Measurements from ENCODE around the gene KRTAP5-9. TPM values are rescaled to one million over a fixed set of nuclear protein-coding genes. Genes with fewer than 3 reads are reported as not detected.

Gene KRTAP5-9
- total and polyA plus RNA-seq, 7 donors, result 0.05 to 0.09 TPM; not detected in 5

DNA sequence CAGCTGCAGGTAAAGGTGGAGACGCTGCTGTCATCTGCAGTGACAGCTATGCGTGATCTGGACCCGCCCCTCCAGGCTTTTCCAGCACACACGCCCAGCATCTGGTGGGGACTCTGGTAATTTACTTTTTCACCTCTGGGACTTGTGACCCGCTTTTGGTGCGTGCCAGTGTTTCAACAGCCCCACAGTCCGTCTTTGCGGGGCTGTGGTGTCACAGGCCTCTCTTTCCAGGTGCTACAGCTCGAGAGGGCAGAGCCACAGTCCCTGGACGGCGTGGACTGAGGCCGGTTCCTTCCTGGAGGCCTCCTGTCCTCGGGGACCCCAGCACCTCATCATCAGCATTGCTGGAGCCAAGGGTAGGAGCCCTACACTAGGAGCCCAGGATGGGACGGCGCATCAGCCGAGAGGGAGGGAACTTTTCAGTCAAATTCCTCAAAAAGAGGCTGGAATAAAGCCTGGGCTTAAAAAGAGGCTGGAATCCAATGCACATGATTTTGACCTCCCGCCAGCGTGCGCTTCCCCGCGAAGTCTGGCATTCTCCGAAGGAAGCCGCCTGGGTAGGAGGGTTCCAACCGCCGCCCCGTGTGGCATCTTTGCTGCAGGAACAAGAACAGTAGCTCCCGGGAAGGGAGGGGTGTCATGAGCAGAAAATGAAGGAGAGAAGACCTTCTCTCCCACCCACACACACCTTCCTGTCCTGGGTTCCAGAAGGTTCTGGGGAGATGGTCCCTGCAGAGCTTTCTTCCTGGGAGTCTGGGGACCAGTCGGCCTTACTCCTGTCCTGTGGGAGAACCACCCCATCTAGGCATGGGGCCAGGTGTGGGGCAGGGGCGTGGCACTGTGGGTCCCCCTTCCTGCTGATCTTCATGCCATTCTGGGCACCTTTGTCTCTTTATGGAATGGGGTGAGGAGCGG lies 46.9 kb upstream of the KRTAP5-9 start:
- Histone ChIP-seq H3K4me1 (peaks cover 9% of the 10 kb centered on the region), H3K9me3 (no peaks in the 10 kb centered on the region), H3K4me3 (no peak overlapping the region), H3K27ac (no peak overlapping the region), H3K27me3 (ENCODE audit: insufficient read depth in 3 of 3, low read length in 2 of 3) (no peaks in the 10 kb centered on the region), H3K36me3 (ENCODE audit: insufficient read depth in 1 of 2, low read depth in 1 of 2) (peaks cover 0 to 50% of the 10 kb centered on the region in 2 donors)
- ATAC-seq (no peak), DNase-seq (no peak)
- intact Hi-C loops (cut with DNase I), result no loop called here
- 89 to 90% (median 90%) methylated on average over 30 of the region's 30 CpGs for WGBS, 3 donors
- TF ChIP-seq CTCF (IDR thresholded peaks at IDR 0.05), result no peak

GRCh38 chr11:71502026-71502425 lies 46.2 kb upstream of the KRTAP5-9 start:
- no peak overlapping the region for H3K4me3 ChIP-seq
- intact Hi-C loops (cut with DNase I), result no loop called here
- no peaks in the 10 kb centered on the region for H3K9me3 ChIP-seq
- no peak overlapping the region for H3K27ac ChIP-seq
- no peak for TF ChIP-seq CTCF (IDR thresholded peaks at IDR 0.05)
- 95 to 99% (median 95%) methylated on average over 10 of the region's 10 CpGs for WGBS, 3 donors
- peaks cover 9% of the 10 kb centered on the region for H3K4me1 ChIP-seq
- peaks cover 0 to 44% of the 10 kb centered on the region in 2 donors for H3K36me3 ChIP-seq (ENCODE audit: insufficient read depth in 1 of 2, low read depth in 1 of 2)
- no peaks in the 10 kb centered on the region for H3K27me3 ChIP-seq (ENCODE audit: insufficient read depth in 3 of 3, low read length in 2 of 3)
- DNase-seq (no peak), ATAC-seq (no peak)

DNA sequence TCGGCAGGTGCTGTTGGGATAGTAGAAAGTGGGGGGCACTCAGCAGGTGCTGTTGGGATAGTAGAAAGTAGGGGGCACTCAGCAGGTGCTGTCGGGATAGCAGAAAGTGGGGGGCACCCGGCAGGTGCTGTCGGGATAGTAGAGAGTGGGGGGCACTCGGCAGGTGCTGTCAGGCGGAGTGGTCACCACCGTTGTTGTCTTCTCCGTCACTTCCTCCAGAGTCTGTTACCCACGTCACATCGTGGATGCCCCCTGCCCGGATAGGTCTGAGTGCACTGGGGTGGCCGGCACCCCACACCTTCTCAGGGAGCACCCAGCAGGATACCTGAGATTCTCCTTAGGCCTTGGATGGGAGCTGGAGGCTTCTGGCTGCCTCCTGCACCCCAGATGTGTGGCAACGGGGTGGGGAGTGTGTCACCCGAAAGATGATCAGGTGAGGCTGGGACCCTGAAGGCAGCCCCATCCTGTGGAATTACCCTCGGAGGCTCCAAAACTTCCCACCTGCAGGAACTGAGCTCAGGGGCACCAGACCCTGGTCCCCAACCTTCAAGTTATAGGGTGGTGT lies 45.3 kb upstream of the KRTAP5-9 start:
- Histone ChIP-seq H3K27me3 (ENCODE audit: insufficient read depth in 3 of 3, low read length in 2 of 3) (no peaks in the 10 kb centered on the region), H3K36me3 (ENCODE audit: insufficient read depth in 1 of 2, low read depth in 1 of 2) (peaks cover 0 to 35% of the 10 kb centered on the region in 2 donors), H3K9me3 (peaks cover 1% of the 10 kb centered on the region), H3K27ac (no peak overlapping the region), H3K4me1 (peaks cover 9% of the 10 kb centered on the region), H3K4me3 (no peak overlapping the region)
- ATAC-seq (no peak), DNase-seq (no peak)
- intact Hi-C loops (cut with DNase I), result no loop called here
- TF ChIP-seq CTCF (IDR thresholded peaks at IDR 0.05), result no peak
- WGBS, 3 donors, result 96 to 100% (median 99%) methylated on average over 14 to 15 of the region's 15 CpGs

DNA sequence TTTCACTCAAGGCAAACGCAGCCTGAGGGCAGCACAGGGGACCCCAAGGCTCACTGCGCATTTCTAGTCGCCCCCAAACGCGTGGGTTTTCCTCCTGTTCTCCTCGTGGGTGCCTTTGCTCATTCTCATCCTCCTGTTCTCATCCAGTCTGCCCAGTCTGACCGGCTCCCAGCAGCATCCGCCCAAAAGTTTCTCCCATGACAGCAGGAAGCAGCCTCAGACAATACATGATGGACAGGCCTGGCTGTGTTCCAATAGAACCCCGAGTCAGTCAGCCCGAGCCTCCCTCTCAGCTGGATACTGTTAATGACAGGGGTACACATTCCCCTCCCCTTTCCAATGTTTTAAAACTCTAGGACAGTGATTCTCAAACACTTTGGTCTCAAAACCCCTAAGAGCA lies 43.7 kb upstream of the KRTAP5-9 start:
- WGBS, 3 donors, result 62 to 65% (median 64%) methylated on average over 10 of the region's 10 CpGs
- DNase-seq, result no peak
- Histone ChIP-seq H3K4me3 (no peak overlapping the region), H3K36me3 (ENCODE audit: insufficient read depth in 1 of 2, low read depth in 1 of 2) (peaks cover 0 to 19% of the 10 kb centered on the region in 2 donors), H3K4me1 (no peaks in the 10 kb centered on the region), H3K27me3 (ENCODE audit: insufficient read depth in 3 of 3, low read length in 2 of 3) (no peaks in the 10 kb centered on the region), H3K27ac (no peak overlapping the region), H3K9me3 (peaks cover 5% of the 10 kb centered on the region)
- intact Hi-C loops (cut with DNase I), result no loop called here
- TF ChIP-seq CTCF (IDR thresholded peaks at IDR 0.05), result no peak
- no peak for ATAC-seq
